ENCODE data around the gene TRIM9. TPM values are rescaled to one million over a fixed set of nuclear protein-coding genes. Genes with fewer than 3 reads are reported as not detected.

The TRIM9 gene
- total RNA-seq, 1 donor from 2014 or later: 1.3 TPM

DNA sequence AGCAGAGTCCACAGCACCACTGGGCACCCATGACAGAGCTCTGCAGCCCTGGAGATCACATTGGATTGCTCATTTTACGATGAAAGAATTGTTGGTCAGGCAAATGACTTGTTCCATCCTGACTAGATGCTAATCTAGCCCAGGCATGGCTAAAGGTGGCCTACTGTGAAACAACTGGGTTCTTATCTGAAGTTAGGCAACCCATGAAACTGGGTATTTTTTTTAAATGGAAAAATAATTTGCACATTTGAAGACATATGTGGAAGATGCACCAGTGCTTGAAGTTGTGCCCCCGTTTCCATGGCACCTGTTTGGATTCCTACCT is 158.9 kb downstream of the TRIM9 start:
- Histone ChIP-seq H2AFZ (replicated peaks) (no peak overlapping the region), H3F3A (ENCODE audit: low read depth) (peaks cover 7% of the 10 kb centered on the region), H3K79me2 (ENCODE audit: low read depth) (no peaks in the 10 kb centered on the region), H3K27ac (no peak overlapping the region), H3K36me3 (peaks cover 7% of the 10 kb centered on the region), H3K4me2 (no peak overlapping the region), H3K27me3 (no peaks in the 10 kb centered on the region), H3K4me3 (no peak overlapping the region), H3K4me1 (peaks cover 10% of the 10 kb centered on the region), H3K9me3 (ENCODE audit: low read depth) (no peaks in the 10 kb centered on the region), H3K9ac (no peak overlapping the region), H4K20me1 (ENCODE audit: low read depth) (no peaks in the 10 kb centered on the region)
- TF ChIP-seq EZH2 (IDR thresholded peaks at IDR 0.05) (no peak), EZH2phosphoT487 (IDR thresholded peaks at IDR 0.05) (no peak)
- TF ChIP-seq, protein P1, sequence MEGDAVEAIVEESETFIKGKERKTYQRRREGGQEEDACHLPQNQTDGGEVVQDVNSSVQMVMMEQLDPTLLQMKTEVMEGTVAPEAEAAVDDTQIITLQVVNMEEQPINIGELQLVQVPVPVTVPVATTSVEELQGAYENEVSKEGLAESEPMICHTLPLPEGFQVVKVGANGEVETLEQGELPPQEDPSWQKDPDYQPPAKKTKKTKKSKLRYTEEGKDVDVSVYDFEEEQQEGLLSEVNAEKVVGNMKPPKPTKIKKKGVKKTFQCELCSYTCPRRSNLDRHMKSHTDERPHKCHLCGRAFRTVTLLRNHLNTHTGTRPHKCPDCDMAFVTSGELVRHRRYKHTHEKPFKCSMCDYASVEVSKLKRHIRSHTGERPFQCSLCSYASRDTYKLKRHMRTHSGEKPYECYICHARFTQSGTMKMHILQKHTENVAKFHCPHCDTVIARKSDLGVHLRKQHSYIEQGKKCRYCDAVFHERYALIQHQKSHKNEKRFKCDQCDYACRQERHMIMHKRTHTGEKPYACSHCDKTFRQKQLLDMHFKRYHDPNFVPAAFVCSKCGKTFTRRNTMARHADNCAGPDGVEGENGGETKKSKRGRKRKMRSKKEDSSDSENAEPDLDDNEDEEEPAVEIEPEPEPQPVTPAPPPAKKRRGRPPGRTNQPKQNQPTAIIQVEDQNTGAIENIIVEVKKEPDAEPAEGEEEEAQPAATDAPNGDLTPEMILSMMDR (IDR thresholded peaks at IDR 0.05): no peak
- DNase-seq (ENCODE audit: low spot score): no peak
- H3K4me3 Mint-ChIP-seq: no peak overlapping the region
- H3K36me3 Mint-ChIP-seq: peaks cover 2% of the 10 kb centered on the region
- H3K27me3 Mint-ChIP-seq (ENCODE audit: insufficient read depth, low read depth): peaks cover 2% of the 10 kb centered on the region
- H3K9me3 Mint-ChIP-seq: no peaks in the 10 kb centered on the region
- H3K27ac Mint-ChIP-seq: no peak overlapping the region
- H3K4me1 Mint-ChIP-seq: peaks cover 13% of the 10 kb centered on the region

DNA sequence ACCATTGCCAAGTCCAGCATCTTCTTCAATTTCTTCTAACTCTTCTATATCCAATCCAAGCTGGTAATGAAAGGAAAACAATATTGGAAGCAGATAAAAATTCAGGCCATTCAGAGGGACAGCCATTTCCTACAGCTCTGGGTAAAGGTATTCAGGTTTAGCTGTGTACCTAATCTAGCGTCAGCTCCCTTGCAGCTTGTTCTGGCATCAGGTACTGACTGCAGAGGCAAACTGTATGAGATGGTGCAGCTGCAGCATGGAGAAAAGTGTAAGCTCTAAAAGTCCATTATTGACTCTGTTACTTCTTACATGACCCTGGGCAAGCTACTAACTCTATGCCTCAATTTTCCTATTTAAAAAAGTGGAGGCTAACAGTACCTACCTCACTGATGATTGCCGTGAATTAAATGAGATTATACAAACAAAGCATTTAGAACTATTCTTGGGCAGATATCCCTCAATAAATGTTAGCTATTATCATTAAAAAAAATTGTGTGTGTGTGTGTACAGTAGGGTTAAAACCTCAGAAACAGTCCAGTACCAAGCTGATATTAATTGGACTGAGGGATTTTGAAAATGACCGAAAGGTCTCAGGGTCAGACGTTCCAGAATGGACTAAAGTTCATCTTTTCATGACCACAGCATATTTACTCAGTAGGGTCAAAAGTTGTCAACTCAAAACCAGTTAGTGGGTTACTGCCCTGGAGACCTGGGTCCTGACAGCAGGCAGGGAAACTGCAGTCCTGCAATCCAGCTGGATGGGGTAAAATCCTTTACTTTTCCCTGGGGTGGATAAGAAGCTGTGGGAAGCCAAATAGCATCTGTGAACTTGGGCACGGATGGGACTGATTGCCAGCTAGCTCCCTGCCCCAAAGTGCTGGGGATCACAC is 159.5 kb downstream of the TRIM9 start:
- no peaks in the 10 kb centered on the region for H4K20me1 ChIP-seq (ENCODE audit: low read depth)

DNA sequence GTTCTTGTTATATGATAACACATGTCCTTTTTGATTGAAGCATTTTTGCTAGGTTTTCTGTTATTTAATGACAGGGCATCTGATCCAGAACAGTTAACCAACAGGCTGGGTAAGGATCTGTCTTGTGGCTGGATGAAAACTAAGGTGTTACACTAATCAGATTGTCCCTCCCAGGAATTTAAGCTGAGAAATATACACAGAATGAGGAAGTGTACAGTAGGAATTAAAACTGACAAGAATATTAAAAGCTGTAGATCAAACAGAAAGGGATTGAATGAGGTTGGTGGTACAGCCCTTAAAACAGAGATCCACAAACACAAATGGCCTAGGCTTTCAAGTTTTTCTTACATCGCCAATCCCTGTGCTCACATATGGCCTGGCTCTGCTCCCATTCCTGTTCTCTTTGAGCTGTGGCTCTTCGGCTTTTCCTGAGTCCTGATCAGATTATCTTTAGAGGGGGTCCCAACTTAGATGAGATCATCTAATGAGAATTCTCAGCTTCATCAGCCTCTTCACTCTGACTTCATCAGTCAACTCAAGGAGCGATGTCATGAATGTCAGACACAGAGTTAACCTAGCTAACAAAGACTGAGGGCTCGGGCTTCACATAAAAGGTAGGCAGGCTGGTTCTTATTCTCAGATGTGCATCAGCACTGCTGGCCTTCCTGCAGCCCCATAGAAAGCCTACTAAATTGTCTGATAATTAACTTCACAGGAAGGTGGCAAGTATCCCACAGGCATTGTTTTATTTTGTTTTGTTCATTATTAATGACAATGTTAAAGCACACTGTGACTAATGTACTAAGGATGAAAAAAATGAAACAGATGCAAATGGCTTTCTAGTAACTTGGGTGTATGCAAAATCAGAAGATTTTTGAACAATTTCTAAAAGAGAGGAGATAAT is 162.1 kb downstream of the TRIM9 start:
- Histone ChIP-seq H3K36me3 (peaks cover 7% of the 10 kb centered on the region), H3K27me3 (no peaks in the 10 kb centered on the region), H3K9me3 (ENCODE audit: low read depth) (no peaks in the 10 kb centered on the region), H3K4me1 (peaks cover 10% of the 10 kb centered on the region), H3F3A (ENCODE audit: low read depth) (peaks cover 7% of the 10 kb centered on the region), H3K4me2 (no peak overlapping the region), H3K27ac (peak overlapping the region; percentile 10), H3K9ac (no peak overlapping the region), H3K79me2 (ENCODE audit: low read depth) (no peaks in the 10 kb centered on the region), H2AFZ (replicated peaks) (no peak overlapping the region), H3K4me3 (no peak overlapping the region), H4K20me1 (ENCODE audit: low read depth) (no peaks in the 10 kb centered on the region)
- peaks cover 13% of the 10 kb centered on the region for H3K4me1 Mint-ChIP-seq
- H3K4me3 Mint-ChIP-seq: no peak overlapping the region
- H3K27ac Mint-ChIP-seq: no peak overlapping the region
- TF ChIP-seq, protein P1 (IDR thresholded peaks at IDR 0.05): no peak
- no peak for TF ChIP-seq EZH2phosphoT487 (IDR thresholded peaks at IDR 0.05)
- no peak for TF ChIP-seq EZH2 (IDR thresholded peaks at IDR 0.05)
- H3K27me3 Mint-ChIP-seq (ENCODE audit: insufficient read depth, low read depth): no peaks in the 10 kb centered on the region
- no peaks in the 10 kb centered on the region for H3K9me3 Mint-ChIP-seq
- H3K36me3 Mint-ChIP-seq: peaks cover 2% of the 10 kb centered on the region
- peak; percentile 29 for DNase-seq (ENCODE audit: low spot score)

More for the DNA sequence above, 159.5 kb downstream of the TRIM9 start:
- TF ChIP-seq, protein P1 (IDR thresholded peaks at IDR 0.05): no peak
- H3K9me3 Mint-ChIP-seq: no peaks in the 10 kb centered on the region
- H3K4me1 ChIP-seq: peaks cover 10% of the 10 kb centered on the region
- no peak overlapping the region for H3K27ac Mint-ChIP-seq
- H3K36me3 Mint-ChIP-seq: peaks cover 2% of the 10 kb centered on the region
- H3K27ac ChIP-seq: no peak overlapping the region
- H3K4me3 Mint-ChIP-seq: no peak overlapping the region
- H3K9me3 ChIP-seq (ENCODE audit: low read depth): no peaks in the 10 kb centered on the region
- no peak overlapping the region for H3K9ac ChIP-seq
- peaks cover 2% of the 10 kb centered on the region for H3K27me3 Mint-ChIP-seq (ENCODE audit: insufficient read depth, low read depth)
- no peak overlapping the region for H3K4me2 ChIP-seq
- H3K79me2 ChIP-seq (ENCODE audit: low read depth): no peaks in the 10 kb centered on the region
- H3F3A ChIP-seq (ENCODE audit: low read depth): peaks cover 7% of the 10 kb centered on the region
- no peak overlapping the region for H3K4me3 ChIP-seq
- peaks cover 7% of the 10 kb centered on the region for H3K36me3 ChIP-seq
- no peak overlapping the region for H2AFZ ChIP-seq (replicated peaks)
- H3K4me1 Mint-ChIP-seq: peaks cover 13% of the 10 kb centered on the region
- no peak for DNase-seq (ENCODE audit: low spot score)
- no peaks in the 10 kb centered on the region for H3K27me3 ChIP-seq

Data from neural progenitor cell (in vitro differentiated cells).